SJSA1 (cell line): ENCODE results near the gene RPE65. TPM values are rescaled to one million over a fixed set of nuclear protein-coding genes. Genes with fewer than 3 reads are reported as not detected.
"Not testable (repeated sequence)": the region's sequence is repeated elsewhere in the genome, so short reads cannot be mapped to it uniquely, and the experiment has no call there.

Experiments used
- DNase-seq, 2 experiments: peaks; one replicate each; pipeline ENCODE4 v3.0.0-alpha.2; 2015 to 2020; ENCODE audit warnings: low spot score in 2 of 2, low read depth in 1 of 2
- H3K27ac ChIP-seq: fragments of 250-450 bp; sonication (Bioruptor Pico); 2 replicates; pipeline ENCODE4 v1.5.1; 2020; ENCODE audit warnings: mild to moderate bottlenecking, moderate library complexity
- H3K27me3 ChIP-seq: fragments of 250-450 bp; sonication (Bioruptor Pico); replicated peaks from 2 replicates; pipeline ENCODE4 v1.5.1; 2020; ENCODE audit warnings: mild to moderate bottlenecking, moderate library complexity
- H3K36me3 ChIP-seq: fragments of 250-450 bp; sonication (Bioruptor Pico); 2 replicates; pipeline ENCODE4 v1.5.1; 2020; ENCODE audit warnings: mild to moderate bottlenecking
- H3K4me1 ChIP-seq: fragments of 250-450 bp; sonication (Bioruptor Pico); replicated peaks from 2 replicates; pipeline ENCODE4 v1.6.1; 2021; ENCODE audit warnings: mild to moderate bottlenecking
- H3K4me3 ChIP-seq: fragments of 250-450 bp; sonication (Bioruptor Pico); 2 replicates; pipeline ENCODE4 v1.5.1; 2020; ENCODE audit warnings: mild to moderate bottlenecking
- H3K9me3 ChIP-seq: fragments of 250-450 bp; sonication (Bioruptor Pico); replicated peaks from 2 replicates; pipeline ENCODE4 v1.5.1; 2020; ENCODE audit warnings: mild to moderate bottlenecking
- total RNA-seq: library from RNA; depleted of rRNA; stranded (reverse); fragments of >200 nt; shearing (Covaris generic); gene quantifications from 2 replicates; pipeline ENCODE4 v1.2.3, GENCODE V29; 2014

RPE65 gene
- total RNA-seq, 1 experiment from 2014 or later = not detected

DNA sequence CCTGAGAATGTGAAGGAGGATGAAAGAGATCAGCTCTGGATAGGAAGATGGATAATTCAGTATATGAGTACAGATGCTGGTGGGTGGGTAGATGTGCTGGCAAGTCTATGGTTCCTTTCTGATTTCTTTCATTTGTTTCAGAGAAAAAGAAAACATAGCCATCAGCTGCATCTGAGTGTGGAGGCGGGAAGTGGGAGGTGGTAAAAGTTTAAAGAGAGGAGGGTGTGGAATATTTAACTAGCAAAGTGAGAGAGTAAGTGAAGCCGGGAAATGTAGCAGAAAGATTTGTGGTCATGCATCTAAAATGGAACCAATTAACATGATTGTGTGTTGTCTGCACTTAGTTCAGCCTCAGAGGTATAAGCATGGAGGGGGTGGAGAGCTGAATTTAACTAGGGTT lies 16.4 kb downstream of the RPE65 start:
- Histone ChIP-seq H3K27me3 (0 out of 2 replicates have a peak, but pooled peaks cover 3% of the 10 kb centered on the region), H3K27ac (no peak overlapping the region), H3K9me3 (no peaks in the 10 kb centered on the region), H3K36me3 (no peaks in the 10 kb centered on the region), H3K4me1 (no peaks in the 10 kb centered on the region), H3K4me3 (no peak overlapping the region)
- no peak for DNase-seq

DNA sequence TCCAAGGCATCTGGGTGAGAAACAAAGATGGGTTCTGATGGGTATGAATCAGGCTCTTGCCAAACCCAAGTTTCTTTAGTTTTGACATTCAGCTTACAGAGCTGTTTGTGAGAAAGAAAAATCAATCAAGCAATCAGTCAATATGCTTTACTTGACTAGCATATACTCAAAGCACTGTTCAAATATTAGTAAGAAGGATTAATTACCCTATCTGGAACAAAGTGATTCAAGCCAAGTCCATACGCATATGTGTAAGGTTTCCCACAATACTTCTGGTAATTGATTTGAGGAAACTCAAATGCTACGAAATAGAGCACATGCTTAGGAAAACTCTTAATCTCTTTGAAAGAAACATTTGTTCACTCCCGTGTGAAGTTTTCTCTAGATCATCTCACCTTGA lies 18.7 kb downstream of the RPE65 start:
- H3K36me3 ChIP-seq = no peaks in the 10 kb centered on the region
- H3K4me3 ChIP-seq = no peak overlapping the region
- no peak overlapping the region for H3K27ac ChIP-seq
- no peaks in the 10 kb centered on the region for H3K9me3 ChIP-seq
- H3K4me1 ChIP-seq = no peaks in the 10 kb centered on the region
- no peak for DNase-seq
- H3K27me3 ChIP-seq = 0 out of 2 replicates have a peak, but pooled peaks cover 3% of the 10 kb centered on the region

DNA sequence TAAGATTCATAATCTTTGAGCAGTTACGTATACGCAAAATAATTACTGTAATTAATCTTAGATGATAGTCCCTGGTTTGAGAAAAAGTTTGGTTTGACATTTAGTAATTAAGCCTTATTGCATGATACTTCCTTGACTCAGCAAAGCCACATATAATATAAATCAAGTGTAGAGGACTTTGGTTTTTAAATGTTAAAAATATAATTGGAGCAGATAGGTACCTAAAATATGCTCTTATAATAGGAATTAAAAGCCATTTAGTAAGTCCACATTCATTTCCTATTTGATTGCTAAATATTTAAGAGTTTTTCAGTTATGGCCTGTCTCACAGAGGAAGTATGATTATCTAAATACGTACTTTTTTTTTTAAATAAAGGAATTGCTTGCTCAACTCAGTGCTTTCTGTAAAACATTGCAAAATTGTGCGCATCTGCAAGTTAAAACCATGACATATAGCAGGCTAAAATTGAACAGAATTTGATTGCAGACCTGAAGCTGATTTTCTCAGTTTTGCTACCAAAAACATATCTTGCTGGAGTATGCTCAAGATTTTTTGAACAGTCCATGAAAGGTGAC lies 20.4 kb downstream of the RPE65 start:
- no peaks in the 10 kb centered on the region for H3K9me3 ChIP-seq
- no peak for DNase-seq
- no peak overlapping the region for H3K4me3 ChIP-seq

DNA sequence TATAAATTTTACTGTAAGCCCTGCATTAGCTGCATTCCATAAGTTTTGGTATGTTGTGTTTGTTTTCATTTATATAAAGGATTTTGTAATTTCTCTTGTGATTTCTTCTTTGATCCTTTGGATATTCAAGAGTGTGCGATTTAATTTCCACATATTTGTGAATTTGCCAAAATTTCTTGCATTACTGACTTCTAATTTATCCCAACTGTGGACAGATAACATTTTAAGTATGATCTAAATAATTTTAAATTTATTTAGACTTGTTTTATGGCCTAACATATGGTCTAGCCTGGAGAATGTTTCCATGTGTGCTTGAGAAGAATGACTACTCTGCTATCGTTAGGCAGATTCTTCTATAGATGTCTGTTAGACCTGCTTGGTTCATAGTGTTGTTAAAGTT lies 23.2 kb downstream of the RPE65 start:
- Histone ChIP-seq H3K4me3 (no peak overlapping the region), H3K27ac (no peak overlapping the region), H3K27me3 (0 out of 2 replicates have a peak, but pooled peaks cover 5% of the 10 kb centered on the region), H3K4me1 (no peaks in the 10 kb centered on the region), H3K9me3 (no peaks in the 10 kb centered on the region; the same call in 1 of the 2 replicates), H3K36me3 (no peaks in the 10 kb centered on the region)
- no peak for DNase-seq

More for the DNA sequence above, 20.4 kb downstream of the RPE65 start:
- Histone ChIP-seq H3K4me1 (no peaks in the 10 kb centered on the region), H3K36me3 (no peaks in the 10 kb centered on the region), H3K27ac (no peak overlapping the region), H3K27me3 (no peaks in the 10 kb centered on the region)

DNA sequence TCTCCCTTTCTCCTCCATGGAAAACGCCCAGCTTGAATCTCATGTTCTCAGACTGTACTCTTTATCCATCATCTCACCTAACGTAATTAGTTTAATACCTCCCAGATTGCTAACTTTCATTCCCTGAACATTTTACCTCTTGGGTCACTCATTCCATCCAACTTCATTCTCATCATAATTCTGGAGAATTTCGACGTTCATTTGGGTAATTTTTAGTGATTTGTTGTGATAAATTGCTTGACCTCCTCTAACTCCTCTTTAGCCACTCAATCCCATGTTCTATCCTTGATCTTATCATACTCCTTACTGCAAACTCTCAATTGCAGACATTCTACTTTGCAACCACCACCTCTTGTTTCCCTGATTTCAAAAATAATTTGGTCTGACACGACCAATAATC lies 28.4 kb downstream of the RPE65 start:
- Histone ChIP-seq H3K27ac (no peak overlapping the region), H3K27me3 (peaks cover 15% of the 10 kb centered on the region; the same call in 1 of the 2 replicates), H3K36me3 (no peaks in the 10 kb centered on the region), H3K9me3 (no peaks in the 10 kb centered on the region; the same call in 1 of the 2 replicates), H3K4me3 (no peak overlapping the region), H3K4me1 (no peaks in the 10 kb centered on the region)
- DNase-seq = no peak

DNA sequence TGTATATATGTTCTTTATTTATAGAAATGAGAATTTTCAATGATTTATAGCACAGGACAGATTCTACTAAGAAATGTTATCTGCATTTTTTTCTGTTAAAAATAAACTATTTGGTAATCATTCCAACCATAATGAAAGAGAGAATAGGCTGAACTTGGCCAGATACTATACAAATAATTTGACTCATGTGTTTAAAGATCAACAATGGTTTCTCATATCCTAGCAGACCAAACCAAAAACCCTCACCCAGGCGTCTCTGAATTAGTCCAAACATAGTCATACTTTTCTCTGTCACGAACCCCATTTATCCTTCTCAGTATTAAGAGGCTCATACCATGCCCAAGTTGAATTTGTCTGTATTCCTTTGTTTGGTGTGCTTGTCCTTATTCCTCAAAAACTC lies 40.3 kb downstream of the RPE65 start:
- Histone ChIP-seq H3K4me1 (peaks cover 11% of the 10 kb centered on the region), H3K36me3 (no peaks in the 10 kb centered on the region), H3K9me3 (no peaks in the 10 kb centered on the region), H3K4me3 (no peak overlapping the region), H3K27me3 (no peaks in the 10 kb centered on the region; the same call in 1 of the 2 replicates), H3K27ac (no peak overlapping the region)
- peak in 1 of 2 experiments; percentile 17 for DNase-seq

DNA sequence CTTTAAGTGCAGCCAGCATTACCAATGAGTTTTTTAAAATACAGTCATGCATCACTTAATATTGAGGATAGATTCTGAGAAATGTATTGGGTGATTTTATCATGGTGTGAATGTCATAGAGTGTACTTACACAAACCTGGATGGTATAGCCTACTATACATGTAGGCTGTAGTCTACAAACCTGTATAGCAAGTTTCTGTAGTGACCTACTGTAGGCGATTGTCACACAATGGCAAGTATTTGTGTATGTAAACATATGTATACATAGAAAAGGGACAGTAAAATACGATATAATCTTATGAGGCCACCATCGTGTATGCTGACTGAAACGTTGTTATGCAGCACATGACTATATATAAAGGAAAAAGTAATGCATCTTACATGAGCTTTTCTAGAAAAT lies 48.2 kb downstream of the RPE65 start:
- H3K4me1 ChIP-seq = no peaks in the 10 kb centered on the region
- no peak for DNase-seq
- H3K9me3 ChIP-seq = no peaks in the 10 kb centered on the region
- H3K4me3 ChIP-seq = no peak overlapping the region
- H3K36me3 ChIP-seq = no peaks in the 10 kb centered on the region
- no peak overlapping the region for H3K27ac ChIP-seq
- H3K27me3 ChIP-seq = peaks cover 4% of the 10 kb centered on the region; the same call in 1 of the 2 replicates

DNA sequence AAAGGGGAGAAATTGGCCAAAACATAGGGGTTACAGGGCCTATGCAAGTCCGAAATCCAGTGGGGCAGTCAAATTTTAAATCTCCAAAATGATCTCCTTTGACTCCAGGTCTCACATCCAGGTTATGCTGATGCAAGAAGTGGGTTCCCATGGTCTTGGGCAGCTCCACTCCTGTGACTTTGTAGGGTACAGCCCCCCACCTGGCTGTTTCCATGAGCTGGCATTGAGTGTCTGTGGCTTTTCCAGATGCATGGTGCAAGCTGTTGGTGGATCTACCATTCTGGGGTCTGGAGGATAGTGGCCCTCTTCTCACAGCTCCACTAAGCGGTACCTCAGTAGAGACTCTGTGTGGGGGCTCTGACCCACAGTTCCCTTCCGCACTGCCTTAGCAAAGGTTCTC lies 54.2 kb downstream of the RPE65 start:
- H3K27me3 ChIP-seq, H3K27ac ChIP-seq, H3K9me3 ChIP-seq, DNase-seq, H3K4me3 ChIP-seq, H3K36me3 ChIP-seq, H3K4me1 ChIP-seq: not testable (repeated sequence)

DNA sequence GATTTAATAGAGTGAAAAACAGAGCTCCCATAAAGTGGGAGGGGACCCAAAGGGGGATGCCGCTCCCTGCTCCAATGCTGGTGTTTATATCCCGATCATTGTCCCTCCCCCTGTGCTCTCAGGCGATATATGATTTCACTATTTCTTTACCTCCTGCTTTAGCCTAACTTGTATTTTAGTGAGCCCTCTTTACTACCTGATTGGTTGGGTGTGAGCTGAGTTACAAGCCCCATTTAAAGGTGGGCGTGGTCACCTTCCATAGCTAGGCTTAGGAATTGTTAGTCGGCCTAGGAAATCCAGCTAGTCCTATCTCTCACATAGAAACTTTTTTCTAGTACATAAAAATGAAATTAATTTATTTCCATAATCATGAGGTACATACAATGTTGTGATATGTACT lies 57.3 kb downstream of the RPE65 start:
- H3K4me1 ChIP-seq, H3K36me3 ChIP-seq, H3K27ac ChIP-seq, H3K4me3 ChIP-seq, H3K9me3 ChIP-seq, H3K27me3 ChIP-seq, DNase-seq: not testable (repeated sequence)

DNA sequence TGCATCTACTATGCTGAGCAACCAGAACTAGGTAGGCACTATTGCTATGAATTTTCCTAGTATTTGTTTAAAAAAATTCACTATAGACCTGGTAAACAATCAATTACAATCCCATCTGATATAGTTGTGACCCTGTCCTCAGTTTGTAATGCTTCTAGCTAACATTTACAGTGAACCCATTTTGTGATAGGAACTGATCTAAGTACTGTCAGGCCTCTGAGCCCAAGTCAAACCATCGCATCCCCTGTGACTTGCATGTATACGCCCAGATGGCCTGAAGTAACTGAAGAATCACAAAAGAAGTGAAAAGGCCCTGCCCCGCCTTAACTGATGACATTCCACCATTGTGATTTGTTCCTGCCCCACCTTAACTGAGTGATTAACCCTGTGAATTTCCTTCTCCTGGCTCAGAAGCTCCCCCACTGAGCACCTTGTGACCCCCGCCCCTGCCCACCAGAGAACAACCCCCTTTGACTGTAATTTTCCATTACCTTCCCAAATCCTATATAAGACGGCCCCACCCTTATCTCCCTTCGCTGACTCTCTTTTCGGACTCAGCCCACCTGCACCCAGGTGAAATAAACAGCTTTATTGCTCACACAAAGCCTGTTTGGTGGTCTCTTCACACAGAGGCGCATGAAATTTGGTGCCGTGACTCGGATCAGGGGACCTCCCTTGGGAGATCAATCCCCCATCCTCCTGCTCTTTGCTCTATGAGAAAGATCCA lies 63.8 kb downstream of the RPE65 start:
- not testable (repeated sequence) for DNase-seq, H3K36me3 ChIP-seq, H3K9me3 ChIP-seq, H3K4me3 ChIP-seq, H3K27me3 ChIP-seq
- Histone ChIP-seq H3K27ac (peak overlapping the region; percentile 71), H3K4me1 (peaks cover 25% of the 10 kb centered on the region)

DNA sequence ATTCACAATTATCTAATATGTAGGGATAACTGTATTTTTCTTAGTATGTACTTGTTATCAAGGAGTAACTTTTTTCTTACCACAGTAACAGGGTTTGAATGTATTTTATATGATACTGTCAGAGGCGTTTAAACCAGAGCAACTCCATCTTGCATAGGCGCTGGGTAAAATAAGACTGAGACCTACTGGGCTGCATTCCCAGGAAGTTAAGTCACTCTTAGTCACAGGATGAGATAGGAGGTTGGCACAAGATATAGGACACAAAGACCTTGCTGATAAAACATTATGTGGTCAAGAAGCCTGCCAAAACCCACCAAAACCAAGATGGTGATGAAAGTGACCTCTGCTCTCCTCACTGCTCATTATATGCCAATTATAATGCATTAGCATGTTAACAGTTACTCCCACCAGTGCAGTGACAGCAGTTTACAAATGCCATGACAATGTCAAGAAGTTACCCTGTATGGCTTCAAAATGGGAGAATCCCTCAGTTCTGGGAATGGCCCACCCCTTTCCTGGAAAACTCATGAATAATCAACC lies 64.8 kb downstream of the RPE65 start:
- DNase-seq = no peak
- Histone ChIP-seq H3K4me1 (peaks cover 25% of the 10 kb centered on the region), H3K4me3 (no peak overlapping the region), H3K36me3 (no peaks in the 10 kb centered on the region), H3K27me3 (no peaks in the 10 kb centered on the region), H3K9me3 (no peaks in the 10 kb centered on the region), H3K27ac (peak overlapping the region; percentile 71)

DNA sequence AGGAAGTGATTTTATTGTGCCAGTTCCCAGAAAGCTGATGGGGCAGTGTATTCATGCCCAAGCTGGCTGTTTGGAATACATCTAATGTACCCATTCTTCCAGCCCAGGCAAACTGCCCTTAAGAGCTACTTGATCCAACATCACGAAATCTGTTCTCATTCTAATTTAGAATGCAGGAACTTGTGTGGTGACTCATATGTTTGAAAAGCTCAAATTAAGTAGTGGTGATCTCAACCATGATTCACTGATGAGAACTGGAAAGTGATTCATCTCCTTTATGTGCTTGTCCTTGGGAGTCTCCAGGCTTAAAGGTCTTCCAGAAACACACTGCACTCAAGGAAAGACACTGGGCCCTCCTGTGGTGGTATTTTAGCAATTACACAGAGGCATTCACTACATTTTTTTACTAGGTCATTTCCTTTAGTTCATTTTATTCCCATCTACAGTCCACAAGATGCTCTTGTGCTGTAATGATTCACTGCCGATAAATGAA lies 65.4 kb downstream of the RPE65 start:
- Histone ChIP-seq H3K9me3 (no peaks in the 10 kb centered on the region), H3K36me3 (no peaks in the 10 kb centered on the region), H3K27me3 (no peaks in the 10 kb centered on the region), H3K27ac (peak overlapping the region; percentile 71), H3K4me1 (peaks cover 25% of the 10 kb centered on the region), H3K4me3 (no peak overlapping the region)
- DNase-seq = peak; percentile 86 to 94

DNA sequence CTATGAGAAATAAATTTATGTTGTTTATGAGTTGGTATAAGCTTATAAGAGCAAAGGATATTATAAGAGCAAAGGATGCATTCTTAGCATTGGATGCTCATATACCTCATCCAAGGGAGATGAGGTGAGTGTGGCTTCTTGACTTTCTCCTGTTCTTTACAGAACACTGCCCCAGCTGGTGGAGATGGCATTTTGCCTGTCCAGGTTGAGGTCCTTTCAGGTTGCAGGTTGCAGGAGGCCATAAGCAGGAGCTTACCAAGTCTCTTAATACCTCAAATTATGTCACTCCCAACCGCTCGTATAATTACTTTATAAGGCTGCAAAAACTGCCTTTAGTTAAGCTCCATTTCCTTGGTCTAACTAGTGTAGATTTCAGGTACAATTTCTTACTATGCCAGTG lies 66.7 kb downstream of the RPE65 start:
- Histone ChIP-seq H3K27ac (no peak overlapping the region), H3K4me1 (peaks cover 31% of the 10 kb centered on the region), H3K9me3 (no peaks in the 10 kb centered on the region), H3K4me3 (no peak overlapping the region), H3K36me3 (no peaks in the 10 kb centered on the region), H3K27me3 (no peaks in the 10 kb centered on the region)
- DNase-seq = no peak

DNA sequence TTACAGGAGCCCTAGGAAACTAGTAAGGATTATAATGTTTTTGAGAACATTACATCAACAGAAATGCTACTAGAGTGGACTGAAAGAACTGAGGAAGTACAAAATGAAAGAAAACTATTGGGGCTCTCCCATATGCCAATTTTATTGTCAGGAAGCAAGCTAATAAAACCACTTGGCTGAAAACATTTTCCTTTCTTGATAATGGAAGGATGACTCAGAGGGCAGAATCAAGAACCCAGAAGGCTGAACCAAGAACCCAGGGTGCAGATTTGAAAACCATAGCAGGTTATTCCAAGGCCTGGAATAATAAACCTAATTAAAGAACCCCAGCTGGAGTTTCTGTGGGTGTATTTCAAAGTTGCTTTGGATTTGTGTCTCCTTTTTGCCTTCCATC lies 70.7 kb downstream of the RPE65 start:
- Histone ChIP-seq H3K27me3 (no peaks in the 10 kb centered on the region), H3K9me3 (no peaks in the 10 kb centered on the region), H3K4me3 (no peak overlapping the region), H3K4me1 (peaks cover 17% of the 10 kb centered on the region), H3K36me3 (no peaks in the 10 kb centered on the region), H3K27ac (no peak overlapping the region)
- no peak for DNase-seq
